Measurements from ENCODE around the gene FOXL1.

FOXL1 gene

GRCh38 chr16:86609661-86610060 is 31.3 kb downstream of the FOXL1 start:
- Histone ChIP-seq H3K27ac (ENCODE audit: low read depth, low read length) (no peak overlapping the region), H3K4me3 (ENCODE audit: insufficient read depth, low read length, poor library complexity, severe bottlenecking) (no peak overlapping the region), H3K27me3 (ENCODE audit: low read length) (no peaks in the 10 kb centered on the region), H3K79me2 (ENCODE audit: insufficient read depth, low read length) (no peaks in the 10 kb centered on the region), H3K4me2 (ENCODE audit: low read depth, low read length, poor library complexity, severe bottlenecking) (no peak overlapping the region), H3K9me3 (ENCODE audit: insufficient read depth, low read length) (no peaks in the 10 kb centered on the region), H2AFZ (ENCODE audit: low read depth, low read length, severe bottlenecking) (no peak overlapping the region), H3K36me3 (ENCODE audit: low read length) (no peaks in the 10 kb centered on the region), H3K9ac (ENCODE audit: low read length) (no peak overlapping the region), H4K20me1 (ENCODE audit: low read depth, low read length) (no peaks in the 10 kb centered on the region), H3F3A (ENCODE audit: insufficient read depth) (no peaks in the 10 kb centered on the region), H3K9me2 (replicated peaks; ENCODE audit: insufficient read depth, low read length) (no peaks in the 10 kb centered on the region)
- TF ChIP-seq, protein P1, sequence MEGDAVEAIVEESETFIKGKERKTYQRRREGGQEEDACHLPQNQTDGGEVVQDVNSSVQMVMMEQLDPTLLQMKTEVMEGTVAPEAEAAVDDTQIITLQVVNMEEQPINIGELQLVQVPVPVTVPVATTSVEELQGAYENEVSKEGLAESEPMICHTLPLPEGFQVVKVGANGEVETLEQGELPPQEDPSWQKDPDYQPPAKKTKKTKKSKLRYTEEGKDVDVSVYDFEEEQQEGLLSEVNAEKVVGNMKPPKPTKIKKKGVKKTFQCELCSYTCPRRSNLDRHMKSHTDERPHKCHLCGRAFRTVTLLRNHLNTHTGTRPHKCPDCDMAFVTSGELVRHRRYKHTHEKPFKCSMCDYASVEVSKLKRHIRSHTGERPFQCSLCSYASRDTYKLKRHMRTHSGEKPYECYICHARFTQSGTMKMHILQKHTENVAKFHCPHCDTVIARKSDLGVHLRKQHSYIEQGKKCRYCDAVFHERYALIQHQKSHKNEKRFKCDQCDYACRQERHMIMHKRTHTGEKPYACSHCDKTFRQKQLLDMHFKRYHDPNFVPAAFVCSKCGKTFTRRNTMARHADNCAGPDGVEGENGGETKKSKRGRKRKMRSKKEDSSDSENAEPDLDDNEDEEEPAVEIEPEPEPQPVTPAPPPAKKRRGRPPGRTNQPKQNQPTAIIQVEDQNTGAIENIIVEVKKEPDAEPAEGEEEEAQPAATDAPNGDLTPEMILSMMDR (IDR thresholded peaks at IDR 0.05; ENCODE audit: insufficient read depth, low read length, poor library complexity, severe bottlenecking) = no peak
- no peak for TF ChIP-seq EZH2phosphoT487 (conservative IDR thresholded peaks at IDR 0.05; ENCODE audit: low read length)

DNA sequence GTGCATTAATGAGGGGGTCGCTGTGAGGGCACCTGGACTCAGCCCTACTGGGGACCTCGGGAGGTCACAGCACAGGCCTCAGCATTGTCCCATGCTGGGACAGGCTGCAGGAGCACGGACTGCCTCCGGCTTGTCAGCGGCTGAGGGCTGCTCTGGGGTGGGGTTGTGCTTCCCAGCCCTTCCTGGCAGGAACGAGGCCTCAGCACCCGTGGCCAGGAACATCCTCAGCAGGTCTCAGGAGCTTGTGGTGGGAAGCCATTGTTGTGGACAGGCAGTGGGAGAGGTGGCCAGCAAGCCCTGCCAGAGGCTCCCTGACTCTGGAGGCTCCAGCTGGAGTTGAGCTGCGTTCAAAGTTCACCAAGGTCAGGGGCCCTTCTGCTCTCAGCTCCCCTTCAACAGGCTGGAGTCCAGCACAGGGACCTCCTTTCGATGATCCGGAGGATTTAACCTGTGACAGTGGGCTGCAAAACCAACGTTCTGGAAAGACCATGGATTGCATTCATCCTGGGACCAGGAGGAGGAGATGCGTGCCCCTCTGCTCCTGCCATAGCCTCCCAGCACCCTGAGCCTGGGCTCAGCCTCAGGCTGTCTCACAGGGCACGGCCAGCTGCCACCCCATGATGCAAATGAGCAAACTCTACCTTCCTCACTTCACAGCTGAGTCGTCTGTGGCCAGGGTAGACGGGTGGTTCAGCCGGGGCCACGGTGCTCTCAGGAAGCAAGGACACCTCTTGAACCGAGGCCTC is 32.6 kb downstream of the FOXL1 start:
- no peak for TF ChIP-seq EZH2phosphoT487 (conservative IDR thresholded peaks at IDR 0.05; ENCODE audit: low read length)
- TF ChIP-seq, protein P1 (IDR thresholded peaks at IDR 0.05; ENCODE audit: insufficient read depth, low read length, poor library complexity, severe bottlenecking) = no peak
- Histone ChIP-seq H3K9me3 (ENCODE audit: insufficient read depth, low read length) (no peaks in the 10 kb centered on the region), H3K9me2 (replicated peaks; ENCODE audit: insufficient read depth, low read length) (no peaks in the 10 kb centered on the region), H2AFZ (ENCODE audit: low read depth, low read length, severe bottlenecking) (no peak overlapping the region), H3K27me3 (ENCODE audit: low read length) (no peaks in the 10 kb centered on the region), H3K9ac (ENCODE audit: low read length) (no peak overlapping the region), H3K36me3 (ENCODE audit: low read length) (no peaks in the 10 kb centered on the region), H3K4me2 (ENCODE audit: low read depth, low read length, poor library complexity, severe bottlenecking) (no peak overlapping the region), H3K4me3 (ENCODE audit: insufficient read depth, low read length, poor library complexity, severe bottlenecking) (no peak overlapping the region), H3F3A (ENCODE audit: insufficient read depth) (no peaks in the 10 kb centered on the region), H3K27ac (ENCODE audit: low read depth, low read length) (no peak overlapping the region), H3K79me2 (ENCODE audit: insufficient read depth, low read length) (no peaks in the 10 kb centered on the region), H4K20me1 (ENCODE audit: low read depth, low read length) (no peaks in the 10 kb centered on the region)

DNA sequence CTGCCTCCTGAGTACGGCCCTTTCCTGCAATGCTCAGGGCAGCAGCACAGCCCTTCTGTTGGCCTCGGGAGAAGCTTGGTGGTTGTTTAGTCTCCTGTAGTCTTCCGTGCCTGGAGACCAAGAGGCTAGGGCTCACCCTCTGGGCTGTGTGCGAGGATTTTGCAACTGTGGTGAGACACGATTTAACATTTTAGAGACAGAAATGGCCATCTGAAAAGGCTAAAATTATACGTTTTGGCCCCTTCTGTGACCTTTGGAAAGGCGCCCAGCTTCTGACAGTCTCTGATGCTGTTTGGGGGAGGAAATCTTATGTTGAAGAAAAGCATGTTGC is 33.1 kb downstream of the FOXL1 start:
- H3K36me3 ChIP-seq (ENCODE audit: low read length) = no peaks in the 10 kb centered on the region
- no peaks in the 10 kb centered on the region for H3F3A ChIP-seq (ENCODE audit: insufficient read depth)
- H3K4me2 ChIP-seq (ENCODE audit: low read depth, low read length, poor library complexity, severe bottlenecking) = no peak overlapping the region
- TF ChIP-seq, protein P1 (IDR thresholded peaks at IDR 0.05; ENCODE audit: insufficient read depth, low read length, poor library complexity, severe bottlenecking) = no peak
- no peak for TF ChIP-seq EZH2phosphoT487 (conservative IDR thresholded peaks at IDR 0.05; ENCODE audit: low read length)
- H3K27ac ChIP-seq (ENCODE audit: low read depth, low read length) = no peak overlapping the region
- H2AFZ ChIP-seq (ENCODE audit: low read depth, low read length, severe bottlenecking) = no peak overlapping the region
- no peaks in the 10 kb centered on the region for H3K9me3 ChIP-seq (ENCODE audit: insufficient read depth, low read length)
- no peaks in the 10 kb centered on the region for H3K79me2 ChIP-seq (ENCODE audit: insufficient read depth, low read length)
- no peaks in the 10 kb centered on the region for H3K27me3 ChIP-seq (ENCODE audit: low read length)
- H4K20me1 ChIP-seq (ENCODE audit: low read depth, low read length) = no peaks in the 10 kb centered on the region
- no peaks in the 10 kb centered on the region for H3K9me2 ChIP-seq (replicated peaks; ENCODE audit: insufficient read depth, low read length)
- no peak overlapping the region for H3K9ac ChIP-seq (ENCODE audit: low read length)
- no peak overlapping the region for H3K4me3 ChIP-seq (ENCODE audit: insufficient read depth, low read length, poor library complexity, severe bottlenecking)
